ACC112 (cell line): ENCODE data around the gene DLG2.

Experiments
- H2AFZ ChIP-seq: fragments of 200-600 bp; sonication (generic); one replicate; pipeline ENCODE4 v1.6.0; 2017; ENCODE audit warnings: antibody characterized with exemption, low read length; ENCODE audit not compliant: unreplicated experiment
- H3K27ac ChIP-seq: fragments of 200-600 bp; sonication (generic); 2 replicates; pipeline ENCODE4 v1.5.1; 2014; ENCODE audit warnings: low read depth, mild to moderate bottlenecking, antibody characterized with exemption, low read length, moderate library complexity
- H3K27me3 ChIP-seq: fragments of 200-600 bp; sonication (generic); 2 replicates; pipeline ENCODE4 v1.6.1; 2014; ENCODE audit warnings: mild to moderate bottlenecking, antibody characterized with exemption, low read length, moderate library complexity, mixed read lengths; ENCODE audit not compliant: insufficient read depth
- H3K36me3 ChIP-seq: fragments of 200-600 bp; sonication (generic); 2 replicates; pipeline ENCODE4 v1.6.1; 2016; ENCODE audit warnings: mild to moderate bottlenecking, antibody characterized with exemption, low read length, moderate library complexity, mixed read lengths; ENCODE audit not compliant: insufficient read depth
- H3K4me1 ChIP-seq: fragments of 200-600 bp; sonication (generic); one replicate; pipeline ENCODE4 v1.6.1; 2016; ENCODE audit warnings: low read length, mixed read lengths; ENCODE audit not compliant: insufficient read depth, unreplicated experiment, control insufficient read depth
- H3K4me3 ChIP-seq: fragments of 200-600 bp; sonication (generic); 2 replicates; pipeline ENCODE4 v1.5.1; 2014; ENCODE audit warnings: mild to moderate bottlenecking, low read depth, low read length
- H3K79me2 ChIP-seq: fragments of 200-600 bp; sonication (generic); one replicate; pipeline ENCODE4 v1.6.0; 2016; ENCODE audit warnings: low read length; ENCODE audit not compliant: control insufficient read depth, unreplicated experiment, insufficient read depth

Gene DLG2

GRCh38 chr11:84129961-84130576 lies 1497.1 kb downstream of the DLG2 start:
- H2AFZ ChIP-seq, result no peak overlapping the region
- no peaks in the 10 kb centered on the region for H3K4me1 ChIP-seq
- no peaks in the 10 kb centered on the region for H3K27me3 ChIP-seq
- H3K36me3 ChIP-seq, result no peaks in the 10 kb centered on the region
- no peaks in the 10 kb centered on the region for H3K79me2 ChIP-seq
- no peak overlapping the region for H3K4me3 ChIP-seq
- no peak overlapping the region for H3K27ac ChIP-seq

- Histone ChIP-seq H3K4me1 (no peaks in the 10 kb centered on the region), H3K27ac (no peak overlapping the region), H2AFZ (no peak overlapping the region), H3K79me2 (no peaks in the 10 kb centered on the region), H3K27me3 (no peaks in the 10 kb centered on the region), H3K36me3 (no peaks in the 10 kb centered on the region), H3K4me3 (no peak overlapping the region)
Measured at GRCh38 chr11:84128840-84129239, 1498.3 kb downstream of the DLG2 start.

GRCh38 chr11:84117394-84117793 lies 1509.8 kb downstream of the DLG2 start:
- Histone ChIP-seq H3K27ac (no peak overlapping the region), H3K27me3 (no peaks in the 10 kb centered on the region), H3K4me3 (no peak overlapping the region), H2AFZ (no peak overlapping the region), H3K36me3 (no peaks in the 10 kb centered on the region), H3K79me2 (no peaks in the 10 kb centered on the region), H3K4me1 (no peaks in the 10 kb centered on the region)

GRCh38 chr11:84106541-84106940 lies 1520.6 kb downstream of the DLG2 start:
- Histone ChIP-seq H3K27me3 (no peaks in the 10 kb centered on the region), H3K27ac (no peak overlapping the region), H3K79me2 (no peaks in the 10 kb centered on the region), H3K4me3 (no peak overlapping the region), H3K4me1 (no peaks in the 10 kb centered on the region), H2AFZ (no peak overlapping the region), H3K36me3 (no peaks in the 10 kb centered on the region)

GRCh38 chr11:84105148-84105547 lies 1522.0 kb downstream of the DLG2 start:
- H3K36me3 ChIP-seq, result no peaks in the 10 kb centered on the region

GRCh38 chr11:84103096-84103495 lies 1524.0 kb downstream of the DLG2 start:
- Histone ChIP-seq H2AFZ (no peak overlapping the region), H3K27me3 (no peaks in the 10 kb centered on the region)

More at GRCh38 chr11:84105148-84105547, 1522.0 kb downstream of the DLG2 start:
- Histone ChIP-seq H2AFZ (no peak overlapping the region), H3K4me3 (no peak overlapping the region), H3K27me3 (no peaks in the 10 kb centered on the region), H3K79me2 (no peaks in the 10 kb centered on the region), H3K4me1 (no peaks in the 10 kb centered on the region), H3K27ac (no peak overlapping the region)

GRCh38 chr11:84097186-84097585 lies 1530.0 kb downstream of the DLG2 start:
- H2AFZ ChIP-seq, result no peak overlapping the region
- no peaks in the 10 kb centered on the region for H3K4me1 ChIP-seq

More at GRCh38 chr11:84103096-84103495, 1524.0 kb downstream of the DLG2 start:
- H3K79me2 ChIP-seq, result no peaks in the 10 kb centered on the region
- no peak overlapping the region for H3K27ac ChIP-seq
- no peaks in the 10 kb centered on the region for H3K36me3 ChIP-seq
- no peaks in the 10 kb centered on the region for H3K4me1 ChIP-seq
- no peak overlapping the region for H3K4me3 ChIP-seq

GRCh38 chr11:84091212-84091986 lies 1535.7 kb downstream of the DLG2 start:
- Histone ChIP-seq H2AFZ (no peak overlapping the region), H3K27me3 (no peaks in the 10 kb centered on the region), H3K4me1 (no peaks in the 10 kb centered on the region), H3K27ac (no peak overlapping the region), H3K79me2 (no peaks in the 10 kb centered on the region), H3K36me3 (no peaks in the 10 kb centered on the region), H3K4me3 (no peak overlapping the region)

More at GRCh38 chr11:84097186-84097585, 1530.0 kb downstream of the DLG2 start:
- Histone ChIP-seq H3K27me3 (no peaks in the 10 kb centered on the region), H3K79me2 (no peaks in the 10 kb centered on the region), H3K36me3 (no peaks in the 10 kb centered on the region), H3K27ac (no peak overlapping the region), H3K4me3 (no peak overlapping the region)

- H3K4me1 ChIP-seq, result no peaks in the 10 kb centered on the region
- H3K27me3 ChIP-seq, result no peaks in the 10 kb centered on the region
- no peak overlapping the region for H3K27ac ChIP-seq
- H3K36me3 ChIP-seq, result no peaks in the 10 kb centered on the region
- no peaks in the 10 kb centered on the region for H3K79me2 ChIP-seq
- no peak overlapping the region for H2AFZ ChIP-seq
- no peak overlapping the region for H3K4me3 ChIP-seq
Measured at GRCh38 chr11:84089072-84090057, 1537.8 kb downstream of the DLG2 start.

GRCh38 chr11:84071851-84072250 lies 1555.3 kb downstream of the DLG2 start:
- Histone ChIP-seq H3K4me1 (no peaks in the 10 kb centered on the region), H3K79me2 (no peaks in the 10 kb centered on the region), H2AFZ (no peak overlapping the region), H3K27me3 (no peaks in the 10 kb centered on the region), H3K36me3 (no peaks in the 10 kb centered on the region), H3K4me3 (no peak overlapping the region), H3K27ac (no peak overlapping the region)
